GM12891 (cell line): ENCODE measurements around the gene NLGN1.

Experiments
- DNase-seq: peaks from one replicate; pipeline ENCODE4 v3.0.0; 2011; ENCODE audit warnings: low spot score; ENCODE audit not compliant: insufficient read length
- FAIRE-seq: peaks from 2 replicates; lab custom pipeline; 2011; peaks lifted over from hg19 to GRCh38; lab: Jason Lieb, UNC
- PAX5 ChIP-seq: IDR thresholded peaks from 2 replicates; pipeline ENCODE4 v1.6.1; 2011; ENCODE audit warnings: low read length, moderate library complexity, mild to moderate bottlenecking; ENCODE audit not compliant: insufficient read depth, severe bottlenecking
- POLR2A ChIP-seq: IDR thresholded peaks from 2 replicates; pipeline ENCODE4 v1.6.1; 2011; ENCODE audit warnings: low read depth, low read length, control low read depth
- POLR2AphosphoS5 ChIP-seq: IDR thresholded peaks from 2 replicates; pipeline ENCODE4 v1.6.1; 2011; ENCODE audit warnings: low read depth, low read length, control low read depth
- POU2F2 ChIP-seq: IDR thresholded peaks from 2 replicates; pipeline ENCODE4 v1.6.1; 2011; ENCODE audit warnings: low read depth, mild to moderate bottlenecking, control low read depth, low read length, moderate library complexity
- SPI1 ChIP-seq: IDR thresholded peaks from 2 replicates; pipeline ENCODE4 v1.6.1; 2011; ENCODE audit warnings: low read depth, low read length, control low read depth
- TAF1 ChIP-seq: IDR thresholded peaks from 2 replicates; pipeline ENCODE4 v1.6.1; 2011; ENCODE audit warnings: low read depth, low read length, control low read depth

Gene NLGN1

DNA sequence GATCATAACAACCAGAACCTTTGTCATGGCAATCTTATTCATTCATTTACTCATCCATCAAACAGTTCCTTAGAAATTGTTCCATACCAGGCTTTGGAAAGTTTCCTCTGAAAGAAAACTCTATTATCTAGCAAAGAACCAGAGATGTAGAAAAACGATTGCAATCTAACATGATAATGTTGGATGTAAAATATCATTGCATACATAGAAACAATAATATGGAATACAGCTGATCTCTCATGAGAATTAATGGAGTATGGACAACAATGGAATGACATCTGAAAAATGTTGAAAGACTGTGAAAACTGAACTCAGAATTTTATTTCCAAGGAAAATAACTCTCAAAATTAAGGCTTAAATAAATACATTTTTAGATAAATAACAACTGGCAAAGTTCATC, 665.4 kb downstream of the NLGN1 start:
- no peak for FAIRE-seq
- TF ChIP-seq PAX5 (no peak), POU2F2 (no peak), POLR2AphosphoS5 (no peak)
- no peak for DNase-seq

DNA sequence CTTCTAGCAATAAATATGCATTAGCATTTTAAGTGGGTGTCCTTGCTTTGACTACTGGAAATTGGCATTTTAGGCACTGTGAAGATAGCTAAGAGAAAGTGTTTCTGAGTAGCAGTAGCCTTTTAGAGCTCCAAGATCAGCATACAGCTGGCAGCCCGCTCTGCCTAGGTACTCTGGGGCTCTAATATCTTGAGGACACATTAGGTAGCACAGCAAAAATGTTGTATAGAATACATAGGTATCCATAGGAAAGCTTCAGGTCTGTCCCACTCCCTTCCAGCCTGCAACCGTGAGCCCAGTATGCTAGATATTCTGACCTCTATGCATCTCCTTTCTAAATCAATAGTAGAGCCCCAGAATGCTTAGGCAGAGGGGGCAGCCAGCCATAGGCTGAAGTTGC, 670.5 kb downstream of the NLGN1 start:
- no peak for FAIRE-seq

DNA sequence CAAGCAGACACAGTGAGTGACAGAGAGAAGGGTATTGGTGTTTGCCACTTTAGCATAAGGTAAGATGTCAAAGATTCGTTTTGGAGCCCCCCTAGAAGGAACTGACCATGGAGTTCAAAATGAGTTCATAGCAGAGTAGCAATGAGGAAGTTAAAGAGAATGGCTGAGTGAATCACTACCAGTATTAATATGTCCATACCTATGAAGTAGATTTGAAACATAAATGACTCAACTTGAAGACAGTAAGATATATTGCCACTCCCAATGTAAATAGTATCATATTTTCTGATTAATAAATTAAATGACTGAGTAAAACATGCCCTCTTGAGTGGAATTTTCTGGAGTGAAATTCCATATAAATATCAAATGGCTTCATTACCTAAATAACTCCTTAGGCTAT, 675.1 kb downstream of the NLGN1 start:
- TF ChIP-seq TAF1 (no peak), POU2F2 (no peak)
- DNase-seq (no peak), FAIRE-seq (no peak)

More for the DNA sequence above, 670.5 kb downstream of the NLGN1 start:
- TF ChIP-seq POLR2A = no peak
- TF ChIP-seq POLR2AphosphoS5 = no peak
- DNase-seq = no peak

DNA sequence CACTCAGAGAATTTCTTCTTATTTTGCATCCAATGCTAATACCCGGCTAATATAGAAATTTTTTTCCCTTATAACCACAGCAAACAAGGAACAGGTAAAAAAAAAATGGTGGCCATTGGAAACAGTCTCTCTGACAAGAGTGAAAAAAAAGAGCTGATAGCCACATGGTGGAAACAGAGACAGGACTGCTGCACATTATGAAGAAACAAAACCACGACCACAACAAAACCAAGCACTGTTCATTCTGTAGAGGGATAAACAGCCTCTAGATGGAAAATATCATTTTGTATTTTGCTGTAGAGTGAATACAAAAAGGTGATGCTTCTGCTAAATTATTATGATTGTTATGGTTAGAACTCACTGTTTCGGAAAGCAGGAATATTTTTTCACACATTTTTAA, 686.2 kb downstream of the NLGN1 start:
- FAIRE-seq (no peak), DNase-seq (no peak)
- TF ChIP-seq PAX5 (no peak), POLR2AphosphoS5 (no peak), SPI1 (no peak), POU2F2 (no peak), POLR2A (no peak), TAF1 (no peak)

DNA sequence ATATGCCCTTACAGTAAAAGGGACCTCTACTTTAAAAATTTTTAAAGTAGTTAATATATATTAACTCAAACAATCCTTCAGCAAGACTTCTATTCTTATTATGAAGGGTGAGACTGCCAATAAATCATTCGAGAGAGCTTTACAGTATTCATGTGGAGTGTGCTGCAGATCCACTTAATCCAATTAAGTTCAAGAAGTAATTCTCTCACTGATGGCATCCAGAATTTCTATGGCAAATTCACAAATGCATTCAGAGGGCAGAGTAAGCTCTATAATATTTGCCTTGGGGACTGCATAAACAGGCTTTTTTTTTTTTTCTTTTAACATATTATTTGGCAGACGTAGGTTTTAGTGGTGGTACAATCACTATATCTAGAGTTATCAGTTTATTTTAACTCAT, 692.0 kb downstream of the NLGN1 start:
- DNase-seq (no peak), FAIRE-seq (no peak)
- TF ChIP-seq POLR2A (no peak), POLR2AphosphoS5 (no peak), TAF1 (no peak), PAX5 (no peak), SPI1 (no peak), POU2F2 (no peak)

DNA sequence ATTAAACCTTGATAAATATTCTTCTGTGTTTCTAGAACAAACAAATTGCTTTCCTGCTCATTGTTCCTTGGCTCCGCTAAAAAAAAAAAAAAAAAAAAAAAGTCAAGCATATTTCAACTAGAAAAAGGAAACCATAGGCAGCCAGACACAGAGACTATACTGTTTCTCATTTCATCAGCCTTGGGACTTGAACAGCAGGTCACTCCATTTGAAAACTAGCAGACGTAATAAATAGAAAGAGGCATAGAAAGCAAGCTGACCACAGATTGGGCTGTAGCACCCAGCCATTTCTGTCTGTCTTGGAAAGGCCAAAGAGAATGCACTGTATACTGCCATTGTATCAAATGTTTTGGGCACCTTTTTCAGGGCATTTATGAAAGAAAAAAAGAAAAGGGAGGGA, 697.1 kb downstream of the NLGN1 start:
- no peak for FAIRE-seq
- TF ChIP-seq POLR2AphosphoS5 = no peak
- TF ChIP-seq TAF1 = no peak
- TF ChIP-seq PAX5 = no peak
- TF ChIP-seq POU2F2 = no peak
- no peak for DNase-seq

DNA sequence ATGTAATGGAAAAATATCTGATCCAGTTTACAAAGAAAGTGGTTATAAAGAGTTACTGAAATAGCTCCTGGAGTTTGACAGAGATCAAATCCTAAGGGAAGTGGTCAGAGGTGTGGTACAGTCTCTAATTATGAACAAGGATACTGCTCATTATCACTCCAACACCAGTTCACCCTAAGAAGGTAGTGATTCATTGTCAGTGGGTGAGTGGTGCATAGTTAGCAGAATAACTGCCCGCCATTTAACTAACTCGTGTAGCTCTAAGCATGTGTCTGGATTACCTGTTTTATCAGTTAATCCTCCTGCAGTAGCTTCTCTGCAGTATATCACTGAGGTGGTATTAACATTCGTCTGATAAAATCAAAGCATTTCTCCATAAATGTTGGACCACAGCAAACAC, 700.1 kb downstream of the NLGN1 start:
- DNase-seq (no peak), FAIRE-seq (no peak)
- TF ChIP-seq PAX5 = no peak
- no peak for TF ChIP-seq TAF1
- TF ChIP-seq POLR2A = no peak
- no peak for TF ChIP-seq POLR2AphosphoS5
- no peak for TF ChIP-seq SPI1
- no peak for TF ChIP-seq POU2F2

DNA sequence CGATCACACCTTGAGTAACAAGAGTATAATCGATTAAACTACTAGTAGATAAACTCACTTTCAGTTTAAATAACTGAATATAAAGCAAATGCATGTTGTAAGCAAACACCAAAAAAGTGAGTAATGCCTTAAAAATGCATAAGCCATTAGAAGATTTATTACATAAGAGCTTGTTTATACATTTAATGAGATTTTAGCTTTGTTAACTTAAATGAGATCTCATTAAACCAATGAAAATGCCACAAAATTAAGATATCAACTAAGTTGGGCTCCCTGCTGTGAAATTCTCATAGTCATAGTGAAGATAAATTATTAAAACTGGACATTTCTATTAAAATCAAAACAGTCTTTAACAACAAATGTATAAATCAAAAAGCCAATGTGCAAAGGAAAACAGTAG, 701.2 kb downstream of the NLGN1 start:
- no peak for FAIRE-seq
- no peak for DNase-seq
- no peak for TF ChIP-seq POU2F2

DNA sequence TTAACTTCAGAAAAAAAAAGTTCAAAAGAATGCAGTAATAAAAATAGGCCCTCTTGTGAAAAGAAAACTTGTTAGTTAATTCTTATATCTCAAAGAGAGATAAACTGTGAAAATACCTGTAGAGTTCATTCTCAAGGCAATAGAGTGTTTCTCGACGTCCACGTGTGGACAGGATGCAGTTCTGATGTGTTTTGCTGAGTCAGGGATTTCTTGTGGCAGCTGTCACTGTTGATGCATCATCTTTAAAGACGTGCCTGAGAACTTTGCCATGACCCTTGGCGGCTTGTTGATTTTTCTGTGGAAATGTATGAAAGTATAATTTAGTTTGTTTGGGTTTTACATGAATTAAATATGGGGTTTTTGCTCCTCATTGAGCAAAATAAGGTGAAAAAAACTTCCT, 702.2 kb downstream of the NLGN1 start:
- FAIRE-seq (no peak), DNase-seq (no peak)
- TF ChIP-seq TAF1 = no peak
- TF ChIP-seq POLR2AphosphoS5 = no peak
- no peak for TF ChIP-seq PAX5
- TF ChIP-seq POU2F2 = no peak
- no peak for TF ChIP-seq SPI1
- no peak for TF ChIP-seq POLR2A

DNA sequence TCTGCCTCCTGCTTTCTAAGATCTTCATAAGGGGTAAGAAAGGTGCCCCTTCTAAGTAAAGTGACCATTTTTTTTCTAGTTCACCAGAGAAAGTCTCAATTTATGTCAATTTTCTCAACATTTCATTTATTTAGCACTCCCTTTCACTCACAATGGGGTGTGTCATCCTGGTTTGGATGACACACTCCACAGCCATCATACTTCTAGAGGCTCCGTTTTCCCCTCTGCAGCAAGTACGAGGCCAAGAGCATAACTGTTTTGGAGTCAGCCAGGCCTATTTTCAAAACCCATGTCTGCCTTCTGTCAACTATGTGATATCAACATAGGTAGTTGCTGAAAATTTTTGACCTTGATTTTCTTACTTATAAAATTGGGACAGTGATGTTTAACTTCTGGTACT, 703.2 kb downstream of the NLGN1 start:
- no peak for DNase-seq
- no peak for TF ChIP-seq POLR2A
- no peak for TF ChIP-seq POU2F2
- no peak for TF ChIP-seq SPI1
- no peak for TF ChIP-seq POLR2AphosphoS5
- TF ChIP-seq PAX5 = no peak
- no peak for TF ChIP-seq TAF1
- FAIRE-seq = no peak

DNA sequence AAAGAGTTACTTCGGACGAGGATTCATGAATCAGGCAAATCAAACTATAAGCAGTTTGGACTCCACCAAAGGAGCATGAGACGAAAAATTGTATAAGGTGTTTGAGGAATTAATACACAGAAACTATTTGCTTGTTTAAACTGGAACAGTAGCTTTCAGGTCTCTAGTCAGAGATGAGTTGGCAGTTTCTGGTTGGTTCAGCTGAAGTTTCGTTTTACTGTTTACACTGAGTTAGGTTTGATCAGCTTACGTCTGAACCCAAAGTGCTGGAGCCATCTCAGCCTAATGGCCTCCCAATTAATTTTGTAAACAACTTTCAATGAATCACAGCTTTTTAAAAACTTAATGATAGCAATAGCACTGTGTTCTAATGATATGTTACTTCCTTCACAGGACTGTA, 703.7 kb downstream of the NLGN1 start:
- DNase-seq (no peak), FAIRE-seq (no peak)
- TF ChIP-seq POLR2AphosphoS5 = no peak
- no peak for TF ChIP-seq PAX5
- TF ChIP-seq TAF1 = no peak
- no peak for TF ChIP-seq POU2F2
- no peak for TF ChIP-seq POLR2A
- no peak for TF ChIP-seq SPI1

DNA sequence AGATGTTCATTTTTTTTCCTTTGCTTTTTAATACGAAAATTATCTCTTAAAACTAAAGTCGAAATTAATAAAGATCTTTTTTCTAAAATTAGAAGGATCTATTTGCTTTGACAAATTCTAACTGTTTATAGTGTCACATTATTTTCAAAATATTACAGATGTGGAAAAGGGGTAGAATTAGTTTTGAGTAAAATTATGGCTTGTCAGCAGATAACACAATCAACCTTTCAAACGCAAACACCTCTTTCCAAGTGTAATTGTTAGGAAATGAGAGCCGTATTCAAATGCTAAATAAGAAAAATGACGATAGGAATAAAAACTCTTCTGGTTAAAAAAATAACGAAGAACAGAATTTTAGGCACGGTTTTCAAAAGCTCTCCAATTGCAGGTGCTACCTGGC, 704.7 kb downstream of the NLGN1 start:
- TF ChIP-seq POLR2AphosphoS5 (no peak), POLR2A (no peak)
- FAIRE-seq (no peak), DNase-seq (no peak)
